ENCODE results near the gene CRNKL1.

DNA sequence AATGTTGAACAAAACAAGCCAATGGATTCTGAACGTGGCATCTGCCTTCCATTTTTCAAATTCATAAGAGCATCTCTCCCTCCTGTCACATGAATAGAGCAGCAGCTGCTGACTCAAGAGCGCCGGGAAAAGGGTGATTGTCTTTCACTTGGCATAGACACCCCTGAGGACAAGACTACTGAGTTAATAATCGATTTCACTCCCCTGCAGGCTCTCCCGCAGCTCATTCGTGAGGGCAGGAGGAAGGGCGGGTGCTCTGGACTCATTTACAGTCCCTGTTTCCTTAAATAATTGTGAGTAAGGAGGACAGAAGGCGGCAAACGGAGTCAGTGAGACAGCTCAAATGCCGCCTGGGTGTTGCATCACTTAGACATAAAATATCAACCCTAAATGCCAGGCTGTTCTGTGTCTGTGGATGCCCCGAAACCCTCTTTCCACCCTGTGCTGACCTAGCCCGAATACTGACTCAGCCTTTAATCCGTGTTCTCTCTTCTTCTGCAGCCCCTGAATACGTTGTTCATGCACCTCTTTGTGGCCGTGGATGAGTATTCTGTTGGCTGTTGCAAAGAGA is 21.6 kb upstream of the CRNKL1 start:
- TF ChIP-seq, protein P1, sequence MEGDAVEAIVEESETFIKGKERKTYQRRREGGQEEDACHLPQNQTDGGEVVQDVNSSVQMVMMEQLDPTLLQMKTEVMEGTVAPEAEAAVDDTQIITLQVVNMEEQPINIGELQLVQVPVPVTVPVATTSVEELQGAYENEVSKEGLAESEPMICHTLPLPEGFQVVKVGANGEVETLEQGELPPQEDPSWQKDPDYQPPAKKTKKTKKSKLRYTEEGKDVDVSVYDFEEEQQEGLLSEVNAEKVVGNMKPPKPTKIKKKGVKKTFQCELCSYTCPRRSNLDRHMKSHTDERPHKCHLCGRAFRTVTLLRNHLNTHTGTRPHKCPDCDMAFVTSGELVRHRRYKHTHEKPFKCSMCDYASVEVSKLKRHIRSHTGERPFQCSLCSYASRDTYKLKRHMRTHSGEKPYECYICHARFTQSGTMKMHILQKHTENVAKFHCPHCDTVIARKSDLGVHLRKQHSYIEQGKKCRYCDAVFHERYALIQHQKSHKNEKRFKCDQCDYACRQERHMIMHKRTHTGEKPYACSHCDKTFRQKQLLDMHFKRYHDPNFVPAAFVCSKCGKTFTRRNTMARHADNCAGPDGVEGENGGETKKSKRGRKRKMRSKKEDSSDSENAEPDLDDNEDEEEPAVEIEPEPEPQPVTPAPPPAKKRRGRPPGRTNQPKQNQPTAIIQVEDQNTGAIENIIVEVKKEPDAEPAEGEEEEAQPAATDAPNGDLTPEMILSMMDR (IDR thresholded peaks at IDR 0.05 in 2 of 3, conservative IDR thresholded peaks at IDR 0.05 in 1 of 3; ENCODE audit: borderline replicate concordance in 1 of 3, insufficient read depth in 1 of 3, low read depth in 2 of 3, low read length in 2 of 3), result no peak
- TF ChIP-seq EZH2 (IDR thresholded peaks at IDR 0.05), result no peak
